ENCODE results near the gene GARRE1.

Gene GARRE1

DNA sequence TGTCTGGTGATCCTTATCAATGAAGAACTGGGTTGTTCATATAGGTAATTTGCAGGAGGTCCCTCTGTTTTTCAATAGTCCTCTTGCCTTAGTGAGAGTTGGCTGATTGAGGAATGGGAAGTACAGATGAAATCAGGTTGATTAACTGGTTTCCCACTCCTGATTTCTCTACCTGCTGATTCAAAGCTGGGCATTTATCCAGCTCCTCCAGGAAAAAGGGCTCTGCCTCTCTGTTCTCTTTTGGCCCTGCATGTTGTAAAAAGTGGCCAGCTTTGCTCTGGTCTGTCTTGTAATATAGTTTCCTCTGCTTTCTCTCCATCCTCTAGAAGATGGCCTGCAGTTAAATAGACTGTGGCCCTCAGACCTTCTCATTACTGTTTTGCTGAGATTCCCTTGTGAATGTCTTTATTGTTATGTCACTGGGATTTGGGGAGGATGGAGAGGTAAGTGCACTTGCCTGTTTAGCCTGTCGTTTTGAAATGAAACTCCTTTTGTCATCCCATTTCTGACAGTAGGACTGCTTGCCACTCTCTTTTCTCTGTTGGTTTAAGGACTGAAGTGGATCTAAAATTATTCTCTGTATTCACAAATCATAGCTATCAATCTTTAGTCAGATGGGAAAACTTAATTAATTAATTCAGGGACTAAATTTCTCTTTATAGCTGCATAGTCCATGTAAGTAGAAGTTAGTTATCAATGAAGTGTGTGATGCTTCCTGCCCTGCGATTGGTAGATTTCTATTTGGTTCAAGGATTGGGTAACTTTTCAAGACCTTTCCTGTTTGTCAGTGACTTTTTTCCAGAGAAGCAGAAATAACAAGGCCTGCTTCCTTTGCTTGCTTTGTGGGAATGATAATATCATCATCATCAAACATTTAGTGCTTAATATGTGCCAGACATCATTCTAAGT lies 28.5 kb downstream of the GARRE1 start:
- in situ Hi-C loops (cut with HindIII; ENCODE audit: low sequenced_read_pairs): no loop called here

DNA sequence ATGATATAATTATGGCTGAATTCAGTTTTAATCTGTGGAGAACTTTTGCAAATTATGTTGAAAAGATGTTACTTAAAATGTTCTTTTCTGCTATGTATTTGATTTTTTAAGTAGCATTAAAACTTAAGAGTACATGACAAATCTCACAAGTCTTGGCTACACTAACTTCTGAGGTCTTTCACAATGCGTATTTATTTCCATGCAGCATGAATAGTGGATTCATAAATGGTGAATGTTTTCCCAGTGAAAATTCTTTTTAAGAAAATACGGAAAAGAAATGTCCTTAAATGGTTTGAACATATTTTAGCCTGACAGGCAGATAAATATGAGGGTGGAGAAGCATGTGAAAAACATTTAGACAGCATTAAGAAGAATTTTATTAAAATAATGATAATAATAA lies 30.2 kb downstream of the GARRE1 start:
- in situ Hi-C loops (cut with HindIII; ENCODE audit: low sequenced_read_pairs): no loop called here

DNA sequence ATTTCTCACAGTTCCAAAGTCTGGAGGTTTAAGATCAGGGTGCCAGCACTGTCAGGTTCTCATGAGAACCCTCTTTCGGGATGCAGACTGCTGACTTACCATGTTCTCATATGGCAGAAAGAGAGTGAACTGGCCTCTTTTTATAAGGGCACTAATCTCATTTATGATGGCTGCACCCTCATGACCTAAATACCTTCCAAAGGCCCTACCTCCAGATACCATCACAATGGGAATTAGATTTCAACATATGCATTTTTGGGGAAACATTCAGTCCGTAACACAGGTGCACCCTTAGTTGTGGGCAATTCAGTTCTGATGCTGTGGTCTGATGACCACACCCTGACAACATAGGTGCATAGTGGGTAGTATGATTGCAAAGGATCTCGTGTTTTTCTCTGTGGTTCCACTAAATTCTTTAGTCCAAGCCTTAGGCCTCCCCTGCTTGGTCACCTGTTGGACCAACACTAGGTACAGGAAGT lies 33.3 kb downstream of the GARRE1 start:
- in situ Hi-C loops (cut with HindIII; ENCODE audit: low sequenced_read_pairs): loop anchor here (5.0 kb wide), 1 partner anchor 40 kb away; no protein-coding TSS in a partner anchor

DNA sequence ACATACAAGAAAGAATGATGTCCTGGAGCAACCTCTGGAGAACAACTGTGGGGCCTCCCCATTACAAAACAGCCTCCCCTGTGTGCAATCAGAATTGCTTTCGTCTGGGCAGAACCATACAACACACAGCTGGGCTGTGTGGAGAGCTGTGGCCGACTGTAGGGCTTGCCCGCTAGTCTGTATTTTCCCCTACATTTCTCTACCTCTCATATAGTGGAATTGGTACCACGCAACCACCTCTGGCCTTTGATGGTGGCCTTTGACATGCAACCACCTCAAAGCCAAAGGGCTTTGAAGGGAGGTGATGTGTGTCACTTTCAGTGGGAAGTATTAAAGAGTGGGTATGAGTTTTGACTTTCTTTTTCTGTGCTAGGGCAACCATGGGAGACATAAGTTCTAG lies 34.0 kb downstream of the GARRE1 start:
- in situ Hi-C loops (cut with HindIII; ENCODE audit: low sequenced_read_pairs): loop anchor here (5.0 kb wide), 1 partner anchor 39 kb away; no protein-coding TSS in a partner anchor

DNA sequence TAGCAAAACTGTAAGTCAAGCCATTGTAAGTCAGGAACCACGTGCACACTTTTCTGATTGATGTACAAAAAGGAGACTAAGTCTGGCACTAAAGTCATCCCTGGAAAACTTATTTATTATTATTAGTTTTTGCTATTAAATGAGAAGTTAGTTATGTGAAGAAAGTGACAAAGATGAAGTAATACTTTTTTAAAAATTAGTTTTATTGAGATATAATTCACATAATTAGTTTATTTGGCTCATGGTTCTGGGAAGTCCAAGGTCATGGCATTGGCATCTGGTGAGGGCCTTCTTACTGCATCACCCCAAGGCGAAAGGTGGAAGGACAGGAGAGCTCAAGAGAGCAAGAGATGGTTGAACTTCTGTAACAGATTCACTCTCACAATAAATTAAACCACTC lies 36.9 kb downstream of the GARRE1 start:
- in situ Hi-C loops (cut with HindIII; ENCODE audit: low sequenced_read_pairs): no loop called here

DNA sequence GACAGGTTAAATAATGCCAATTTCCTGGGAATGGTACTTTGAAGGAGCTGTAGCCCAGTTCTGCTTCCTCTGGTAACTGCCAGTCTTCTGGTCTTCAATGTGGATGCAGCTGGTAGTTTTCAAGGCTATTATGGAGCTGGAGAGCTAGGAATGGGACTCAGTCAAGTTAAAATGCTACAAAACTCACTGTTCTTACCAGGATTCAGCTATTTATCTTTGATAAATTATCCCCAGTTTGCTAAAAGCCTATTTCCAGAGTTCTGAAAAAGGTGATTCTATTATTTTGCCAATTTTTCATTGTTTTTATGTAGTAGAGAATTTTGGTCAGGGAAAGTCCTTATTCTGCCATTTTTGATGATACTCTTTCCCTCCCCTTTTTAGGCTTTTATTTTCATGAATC lies 40.7 kb downstream of the GARRE1 start:
- in situ Hi-C loops (cut with HindIII; ENCODE audit: low sequenced_read_pairs): no loop called here

DNA sequence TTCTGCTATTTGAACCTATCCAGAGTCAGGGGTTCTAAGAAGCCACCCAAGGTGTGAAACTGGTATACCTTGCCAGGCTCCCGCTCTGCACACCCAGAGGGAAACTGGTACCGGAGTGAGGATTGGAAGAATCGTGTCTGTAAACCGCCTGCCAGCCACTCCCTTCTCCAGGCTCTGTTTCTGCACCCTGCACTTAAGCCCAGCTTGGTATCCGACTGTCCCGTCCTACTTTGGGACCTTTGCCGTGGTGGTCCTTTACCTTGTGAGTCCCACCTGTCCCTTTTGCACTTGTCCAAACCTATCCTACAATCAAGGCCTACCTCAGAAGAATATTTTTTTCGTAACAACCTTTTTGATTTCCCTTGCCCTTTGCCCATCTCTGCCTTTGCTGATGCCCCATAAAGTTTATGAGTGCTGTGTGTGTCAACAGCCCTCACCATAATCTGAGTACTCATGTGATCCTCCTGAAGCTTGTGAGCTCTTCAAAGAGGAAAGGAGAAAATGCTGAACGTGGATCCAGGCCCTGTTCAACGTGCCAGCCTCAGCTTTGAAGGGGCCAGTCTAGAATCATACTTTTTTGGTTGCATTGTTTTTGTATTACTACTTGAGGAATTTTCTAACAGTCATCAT lies 44.7 kb downstream of the GARRE1 start:
- in situ Hi-C loops (cut with HindIII; ENCODE audit: low sequenced_read_pairs): no loop called here

DNA sequence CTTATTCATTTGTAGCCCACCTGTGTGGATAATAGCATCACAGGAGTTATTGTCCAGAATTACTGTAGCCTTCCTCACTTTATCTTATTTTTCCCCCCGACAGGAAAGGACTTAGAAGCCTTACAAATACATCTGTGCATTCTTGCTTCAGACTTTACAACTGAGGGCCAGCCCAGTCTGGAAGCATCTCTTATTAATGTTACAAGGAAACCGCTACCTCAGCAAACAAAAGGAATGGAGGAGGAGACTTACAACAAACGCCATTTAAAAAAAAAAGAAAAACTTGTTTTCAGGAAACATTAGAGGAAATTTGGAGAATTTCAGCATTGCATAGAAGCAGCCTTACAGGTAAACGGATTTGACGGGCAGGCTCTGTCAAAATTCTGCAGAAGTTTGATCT lies 45.2 kb downstream of the GARRE1 start:
- in situ Hi-C loops (cut with HindIII; ENCODE audit: low sequenced_read_pairs): no loop called here

DNA sequence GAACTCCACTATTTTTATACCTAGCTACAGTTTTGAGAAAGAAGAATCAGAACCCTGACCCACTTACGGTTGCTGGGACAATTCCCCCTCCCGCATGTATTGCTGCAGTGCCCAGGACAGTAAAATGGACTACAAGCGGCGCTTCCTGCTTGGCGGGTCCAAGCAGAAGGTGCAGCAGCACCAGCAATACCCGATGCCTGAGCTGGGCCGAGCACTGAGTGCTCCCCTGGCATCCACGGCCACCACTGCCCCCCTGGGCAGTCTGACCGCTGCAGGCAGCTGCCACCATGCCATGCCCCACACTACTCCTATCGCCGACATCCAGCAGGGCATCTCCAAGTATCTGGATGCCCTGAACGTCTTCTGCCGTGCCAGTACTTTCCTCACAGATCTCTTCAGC lies 46.0 kb downstream of the GARRE1 start:
- in situ Hi-C loops (cut with HindIII; ENCODE audit: low sequenced_read_pairs): no loop called here

DNA sequence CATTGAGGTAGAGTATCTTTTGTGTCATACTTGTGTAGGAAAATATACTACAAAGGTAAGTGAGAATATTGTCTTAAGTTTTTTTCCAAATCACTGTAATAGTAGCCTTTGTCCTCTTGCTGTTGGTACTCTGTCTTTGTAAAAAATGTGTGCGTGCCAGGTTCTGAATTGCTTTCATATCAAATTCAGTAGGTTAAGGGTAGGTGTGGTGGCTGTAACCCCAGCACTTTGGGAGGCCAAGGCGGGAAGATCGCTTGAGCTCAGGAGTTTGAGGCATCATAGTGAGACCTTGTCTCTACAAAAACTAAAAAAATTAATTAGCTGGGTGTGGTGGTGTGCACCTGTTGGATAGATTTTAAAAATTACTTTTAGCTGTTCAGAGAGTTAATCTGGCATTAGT lies 46.6 kb downstream of the GARRE1 start:
- in situ Hi-C loops (cut with HindIII; ENCODE audit: low sequenced_read_pairs): no loop called here
